DMS153 treated with DMSO at 0.1 percent for 48 hours (cell line): Measurements from ENCODE around the gene ICE2.

Source experiments
- DNase-seq: peaks from one replicate; lab custom pipeline; 2025; ENCODE audit not compliant: unreplicated experiment; lab: John Stamatoyannopoulos, UW

ICE2 gene

GRCh38 chr15:60478566-60479360 lies at the start of gene ICE2:
Gene ICE2 (minus strand): TSS chr15:60479142. CDS start chr15:60477977, 1,165 bp downstream.
- DNase-seq: peak; percentile 50

- DNase-seq: no peak
Measured at GRCh38 chr15:60528530-60528929, 49.6 kb upstream of the ICE2 start.

- DNase-seq: no peak
Measured at GRCh38 chr15:60527456-60527855, 48.5 kb upstream of the ICE2 start.

- no peak for DNase-seq
Measured at GRCh38 chr15:60526127-60526616, 47.2 kb upstream of the ICE2 start.

GRCh38 chr15:60525341-60526039 lies 46.5 kb upstream of the ICE2 start:
- no peak for DNase-seq

- DNase-seq: no peak
Measured at GRCh38 chr15:60523056-60523455, 44.1 kb upstream of the ICE2 start.

- DNase-seq: peak; percentile 26
Measured at GRCh38 chr15:60520825-60521368, 42.0 kb upstream of the ICE2 start.

- DNase-seq: no peak
Measured at GRCh38 chr15:60520013-60520824, 41.3 kb upstream of the ICE2 start.

- DNase-seq: no peak
Measured at GRCh38 chr15:60519218-60519617, 40.3 kb upstream of the ICE2 start.

GRCh38 chr15:60518511-60518910 lies 39.6 kb upstream of the ICE2 start:
- DNase-seq: no peak

GRCh38 chr15:60514261-60514881 lies 35.4 kb upstream of the ICE2 start:
- no peak for DNase-seq

- no peak for DNase-seq
Measured at GRCh38 chr15:60513676-60514075, 34.7 kb upstream of the ICE2 start.

GRCh38 chr15:60512937-60513336 lies 34.0 kb upstream of the ICE2 start:
- DNase-seq: no peak

GRCh38 chr15:60511351-60512031 lies 32.5 kb upstream of the ICE2 start:
- DNase-seq: no peak

GRCh38 chr15:60510006-60510405 lies 31.1 kb upstream of the ICE2 start:
- DNase-seq: no peak

- DNase-seq: no peak
Measured at GRCh38 chr15:60509470-60509869, 30.5 kb upstream of the ICE2 start.

- DNase-seq: no peak
Measured at GRCh38 chr15:60508442-60508841, 29.5 kb upstream of the ICE2 start.

GRCh38 chr15:60507596-60508424 lies 28.9 kb upstream of the ICE2 start:
- DNase-seq: peak; percentile 8

GRCh38 chr15:60496853-60497252 lies 17.9 kb upstream of the ICE2 start:
- DNase-seq: no peak
